ENCODE results near the gene WAPL.

WAPL gene

GRCh38 chr10:86415583-86415982 is 106.0 kb downstream of the WAPL start:
- in situ Hi-C loops (cut with MboI; ENCODE audit: low sequenced_read_pairs), result no loop called here

GRCh38 chr10:86415116-86415515 is 106.5 kb downstream of the WAPL start:
- in situ Hi-C loops (cut with MboI; ENCODE audit: low sequenced_read_pairs), result no loop called here

GRCh38 chr10:86413046-86413728 is 108.4 kb downstream of the WAPL start:
- in situ Hi-C loops (cut with MboI; ENCODE audit: low sequenced_read_pairs), result no loop called here

GRCh38 chr10:86411852-86412560 is 109.6 kb downstream of the WAPL start:
- in situ Hi-C loops (cut with MboI; ENCODE audit: low sequenced_read_pairs), result no loop called here

GRCh38 chr10:86411281-86411841 is 110.2 kb downstream of the WAPL start:
- in situ Hi-C loops (cut with MboI; ENCODE audit: low sequenced_read_pairs), result no loop called here

GRCh38 chr10:86410542-86411124 is 111.0 kb downstream of the WAPL start:
- in situ Hi-C loops (cut with MboI; ENCODE audit: low sequenced_read_pairs), result no loop called here

GRCh38 chr10:86409183-86409582 is 112.4 kb downstream of the WAPL start:
- in situ Hi-C loops (cut with MboI; ENCODE audit: low sequenced_read_pairs), result no loop called here

GRCh38 chr10:86403183-86403797 is 118.3 kb downstream of the WAPL start:
- in situ Hi-C loops (cut with MboI; ENCODE audit: low sequenced_read_pairs), result no loop called here

- in situ Hi-C loops (cut with MboI; ENCODE audit: low sequenced_read_pairs), result no loop called here
These were observed 119.2 kb downstream of the WAPL start for GRCh38 chr10:86402283-86402941.

GRCh38 chr10:86401588-86402282 is 119.9 kb downstream of the WAPL start:
- in situ Hi-C loops (cut with MboI; ENCODE audit: low sequenced_read_pairs), result no loop called here

- in situ Hi-C loops (cut with MboI; ENCODE audit: low sequenced_read_pairs), result no loop called here
These were observed 120.6 kb downstream of the WAPL start for GRCh38 chr10:86400705-86401587.

GRCh38 chr10:86399879-86400704 is 121.5 kb downstream of the WAPL start:
- in situ Hi-C loops (cut with MboI; ENCODE audit: low sequenced_read_pairs), result loop anchor here (10.0 kb wide), 1 partner anchor 185 kb away; no protein-coding TSS in a partner anchor

- in situ Hi-C loops (cut with MboI; ENCODE audit: low sequenced_read_pairs), result loop anchor here (10.0 kb wide), 1 partner anchor 185 kb away; no protein-coding TSS in a partner anchor
These were observed 122.1 kb downstream of the WAPL start for GRCh38 chr10:86399514-86399878.

- in situ Hi-C loops (cut with MboI; ENCODE audit: low sequenced_read_pairs), result loop anchor here (10.0 kb wide), 1 partner anchor 188 kb away; no protein-coding TSS in a partner anchor
These were observed 124.5 kb downstream of the WAPL start for GRCh38 chr10:86397120-86397519.

GRCh38 chr10:86393862-86394455 is 127.6 kb downstream of the WAPL start:
- in situ Hi-C loops (cut with MboI; ENCODE audit: low sequenced_read_pairs), result loop anchor here (10.0 kb wide), 1 partner anchor 191 kb away; no protein-coding TSS in a partner anchor

GRCh38 chr10:86393362-86393761 is 128.2 kb downstream of the WAPL start:
- in situ Hi-C loops (cut with MboI; ENCODE audit: low sequenced_read_pairs), result loop anchor here (10.0 kb wide), 1 partner anchor 191 kb away; no protein-coding TSS in a partner anchor

GRCh38 chr10:86392723-86393094 is 128.9 kb downstream of the WAPL start:
- in situ Hi-C loops (cut with MboI; ENCODE audit: low sequenced_read_pairs), result loop anchor here (10.0 kb wide), 1 partner anchor 192 kb away; no protein-coding TSS in a partner anchor
